ENCODE data around the gene BET1.

BET1 gene

GRCh38 chr7:94041529-94041928 is 37.4 kb upstream of the BET1 start:
- Mint-ChIP-seq H3K4me3 (no peak overlapping the region), H3K36me3 (ENCODE audit: low read depth) (no peaks in the 10 kb centered on the region), H3K9me3 (no peaks in the 10 kb centered on the region), H3K4me1 (peaks cover 31% of the 10 kb centered on the region), H3K27ac (no peak overlapping the region), H3K27me3 (ENCODE audit: low read depth, poor library complexity) (peaks cover 4% of the 10 kb centered on the region)
- DNase-seq = no peak
- no peak for TF ChIP-seq CTCF (IDR thresholded peaks at IDR 0.05)

GRCh38 chr7:94040254-94040653 is 36.1 kb upstream of the BET1 start:
- Mint-ChIP-seq H3K36me3 (ENCODE audit: low read depth) (no peaks in the 10 kb centered on the region), H3K9me3 (no peaks in the 10 kb centered on the region), H3K27me3 (ENCODE audit: low read depth, poor library complexity) (no peaks in the 10 kb centered on the region), H3K4me1 (peaks cover 31% of the 10 kb centered on the region), H3K4me3 (no peak overlapping the region), H3K27ac (no peak overlapping the region)
- DNase-seq = peak; percentile 37
- TF ChIP-seq CTCF (IDR thresholded peaks at IDR 0.05) = no peak

GRCh38 chr7:94039368-94040035 is 35.3 kb upstream of the BET1 start:
- DNase-seq = no peak
- no peaks in the 10 kb centered on the region for H3K36me3 Mint-ChIP-seq (ENCODE audit: low read depth)
- no peak overlapping the region for H3K4me3 Mint-ChIP-seq
- H3K27me3 Mint-ChIP-seq (ENCODE audit: low read depth, poor library complexity) = no peaks in the 10 kb centered on the region
- no peaks in the 10 kb centered on the region for H3K9me3 Mint-ChIP-seq
- no peak for TF ChIP-seq CTCF (IDR thresholded peaks at IDR 0.05)
- H3K4me1 Mint-ChIP-seq = peaks cover 31% of the 10 kb centered on the region
- peak overlapping the region; percentile 78 for H3K27ac Mint-ChIP-seq

GRCh38 chr7:94031865-94032264 is 27.7 kb upstream of the BET1 start:
- no peak overlapping the region for H3K27ac Mint-ChIP-seq
- peaks cover 6% of the 10 kb centered on the region for H3K4me1 Mint-ChIP-seq
- H3K36me3 Mint-ChIP-seq (ENCODE audit: low read depth) = no peaks in the 10 kb centered on the region
- no peaks in the 10 kb centered on the region for H3K9me3 Mint-ChIP-seq
- peaks cover 10% of the 10 kb centered on the region for H3K27me3 Mint-ChIP-seq (ENCODE audit: low read depth, poor library complexity)
- DNase-seq = no peak
- TF ChIP-seq CTCF (IDR thresholded peaks at IDR 0.05) = no peak
- H3K4me3 Mint-ChIP-seq = no peak overlapping the region

GRCh38 chr7:94030634-94031033 is 26.5 kb upstream of the BET1 start:
- no peak for TF ChIP-seq CTCF (IDR thresholded peaks at IDR 0.05)
- Mint-ChIP-seq H3K9me3 (no peaks in the 10 kb centered on the region), H3K36me3 (ENCODE audit: low read depth) (no peaks in the 10 kb centered on the region), H3K4me1 (peaks cover 6% of the 10 kb centered on the region), H3K27ac (no peak overlapping the region), H3K27me3 (ENCODE audit: low read depth, poor library complexity) (peaks cover 10% of the 10 kb centered on the region), H3K4me3 (no peak overlapping the region)
- no peak for DNase-seq

- peaks cover 10% of the 10 kb centered on the region for H3K27me3 Mint-ChIP-seq (ENCODE audit: low read depth, poor library complexity)
- no peaks in the 10 kb centered on the region for H3K9me3 Mint-ChIP-seq
- no peak overlapping the region for H3K27ac Mint-ChIP-seq
- DNase-seq = no peak
- no peak overlapping the region for H3K4me3 Mint-ChIP-seq
- H3K36me3 Mint-ChIP-seq (ENCODE audit: low read depth) = no peaks in the 10 kb centered on the region
- peaks cover 6% of the 10 kb centered on the region for H3K4me1 Mint-ChIP-seq
- no peak for TF ChIP-seq CTCF (IDR thresholded peaks at IDR 0.05)
Observed at GRCh38 chr7:94029976-94030375, 25.8 kb upstream of the BET1 start.
